Naive thymus-derived CD8-positive, alpha-beta T cell (primary cell): Measurements from ENCODE around the gene CENPP. TPM values are rescaled to one million over a fixed set of nuclear protein-coding genes. Genes with fewer than 3 reads are reported as not detected.
"Not testable (repeated sequence)": the region's sequence is repeated elsewhere in the genome, so short reads cannot be mapped to it uniquely, and the experiment has no call there.

ENCODE experiments used
- ATAC-seq, 2 donors: fragments of 150-1000 bp; cut with Tn5 transposase in 1 of 2; sonication (Bioruptor Pico), chemical (Tn5 transposase) in 1 of 2; 1 replicate in 1 of 2; 2 replicates in 1 of 2; pipeline ENCODE4 v1.10.0; 2021; ENCODE audit warnings: mild to moderate bottlenecking in 2 of 2, moderate library complexity in 2 of 2
- POLR2A ChIA-PET: fragments of 350-600 bp; sonication (Branson Sonifier 250); formaldehyde crosslinking; loops from one replicate; lab custom pipeline; 2021; ENCODE audit warnings: antibody characterized with exemption; lab: Charles Lee
- DNase-seq, 10 donors: peaks; one replicate each; pipeline versions ENCODE4 v3.0.0 to v3.0.0-alpha.2; 2020 to 2022
- H3K27ac Mint-ChIP-seq, 10 donors: one replicate each; pipeline ENCODE4 v1.8.0; 2020 to 2022; ENCODE audit warnings: mild to moderate bottlenecking in 10 of 10, mixed read lengths in 10 of 10, moderate library complexity in 4 of 10, inconsistent platforms in 1 of 10
- H3K27me3 Mint-ChIP-seq, 5 donors: one replicate each; pipeline ENCODE4 v1.8.0; 2021 to 2022; ENCODE audit warnings: mixed read lengths in 5 of 5
- H3K36me3 Mint-ChIP-seq, 3 donors: one replicate each; pipeline ENCODE4 v1.8.0; 2020 to 2022; ENCODE audit warnings: mixed read lengths in 3 of 3, mild to moderate bottlenecking in 2 of 3, inconsistent platforms in 1 of 3
- H3K4me1 Mint-ChIP-seq, 4 donors: one replicate each; pipeline ENCODE4 v1.8.0; 2021 to 2022; ENCODE audit warnings: mixed read lengths in 4 of 4
- H3K4me3 Mint-ChIP-seq, 10 donors: one replicate each; pipeline ENCODE4 v1.8.0; 2020 to 2022; ENCODE audit warnings: mild to moderate bottlenecking in 10 of 10, mixed read lengths in 10 of 10, moderate library complexity in 6 of 10, inconsistent platforms in 1 of 10
- H3K9me3 Mint-ChIP-seq, 9 donors: one replicate each; pipeline ENCODE4 v1.8.0; 2020 to 2022; ENCODE audit warnings: mixed read lengths in 9 of 9, mild to moderate bottlenecking in 3 of 9, inconsistent platforms in 1 of 9, moderate library complexity in 1 of 9
- polyA plus RNA-seq, 3 donors: library from polyadenylated mRNA; unstranded; fragments of 300-500 nt; fragmentation: Illumina TruSeq; gene quantifications; one replicate each; pipeline ENCODE4 v1.2.3, GENCODE V29; 2021
- total RNA-seq, 8 experiments: library from RNA in 2 of 8; stranded (reverse) in 2 of 8; gene quantifications; one replicate each; pipeline ENCODE4 v1.2.3 and lab custom pipeline; 2021 to 2026

The CENPP gene
- total and polyA plus RNA-seq, 5 experiments from 2014 or later = 2.4 to 5.2 (median 4.4) TPM

DNA sequence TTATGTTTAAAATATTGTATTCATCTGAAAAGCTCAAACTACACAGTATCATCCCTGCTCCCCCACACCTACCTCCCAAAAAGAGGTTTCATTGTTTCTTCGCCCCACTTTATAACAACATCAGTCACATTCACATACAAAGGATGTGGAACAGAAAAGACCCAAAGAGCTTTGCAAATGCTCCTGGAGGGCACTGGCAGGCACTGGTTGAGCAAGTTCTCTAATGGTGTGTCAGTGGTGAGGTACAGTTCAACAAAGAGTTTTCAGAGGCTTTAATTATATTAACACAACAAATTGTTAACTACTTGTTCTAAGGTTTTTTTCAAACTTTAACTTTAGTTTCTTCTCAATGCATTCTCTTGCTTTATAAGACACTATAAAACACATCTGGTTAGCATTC, 264.2 kb downstream of the CENPP start:
- H3K27me3 Mint-ChIP-seq = peaks cover 0 to 9% (median 0%) of the 10 kb centered on the region in 5 donors
- H3K36me3 Mint-ChIP-seq = peaks cover 2 to 5% (median 2%) of the 10 kb centered on the region in 3 donors
- no peak overlapping the region for H3K4me3 Mint-ChIP-seq
- no peak for DNase-seq
- H3K4me1 Mint-ChIP-seq = no peaks in the 10 kb centered on the region
- H3K9me3 Mint-ChIP-seq = peaks cover 0 to 11% (median 0%) of the 10 kb centered on the region in 9 donors
- no peak overlapping the region for H3K27ac Mint-ChIP-seq
- POLR2A ChIA-PET = no interaction called here
- ATAC-seq = no peak

DNA sequence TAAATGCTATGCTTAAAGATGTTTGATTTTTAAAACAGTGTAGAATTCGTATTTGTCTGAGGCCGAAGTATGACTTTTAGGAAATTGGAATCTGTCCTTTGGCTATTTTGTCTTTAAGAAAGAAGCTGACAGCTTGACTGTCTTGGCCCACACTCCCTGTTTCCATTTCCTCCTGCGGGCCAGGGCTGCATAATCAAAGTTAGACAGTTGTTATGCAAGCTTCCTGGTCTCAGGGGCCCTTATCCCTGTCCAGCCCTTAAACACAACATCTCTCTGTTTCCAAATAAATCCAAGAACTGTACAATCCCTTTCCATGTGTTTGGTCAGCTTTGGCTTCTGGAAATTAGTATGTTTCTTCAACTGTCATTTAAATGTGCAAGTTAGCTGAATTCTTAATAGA, 264.6 kb downstream of the CENPP start:
- POLR2A ChIA-PET = no interaction called here
- no peak for ATAC-seq
- no peaks in the 10 kb centered on the region for H3K4me1 Mint-ChIP-seq
- H3K4me3 Mint-ChIP-seq = no peak overlapping the region
- peaks cover 0 to 9% (median 0%) of the 10 kb centered on the region in 5 donors for H3K27me3 Mint-ChIP-seq
- H3K27ac Mint-ChIP-seq = no peak overlapping the region
- H3K9me3 Mint-ChIP-seq = peaks cover 0 to 9% (median 0%) of the 10 kb centered on the region in 9 donors
- DNase-seq = no peak
- peaks cover 0 to 4% (median 2%) of the 10 kb centered on the region in 3 donors for H3K36me3 Mint-ChIP-seq

DNA sequence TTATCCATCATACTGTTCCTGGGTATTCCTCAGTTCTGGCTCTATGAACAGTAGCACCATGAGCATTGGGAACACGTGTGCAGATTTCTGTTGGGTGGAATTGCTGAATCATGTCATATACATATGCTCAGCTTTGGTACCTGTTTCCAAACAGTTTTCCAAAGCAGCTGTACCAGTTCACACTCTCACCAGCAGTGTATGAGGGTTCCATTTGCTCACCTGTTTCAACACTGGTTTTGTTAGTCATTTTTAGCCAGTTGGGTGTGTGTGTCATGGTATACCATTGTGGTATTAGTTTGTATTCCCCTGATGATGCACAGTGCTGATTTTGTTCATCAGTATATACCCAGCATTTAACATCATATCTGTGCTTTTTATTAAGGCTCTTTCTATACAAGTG, 266.8 kb downstream of the CENPP start:
- Mint-ChIP-seq H3K4me3 (no peak overlapping the region), H3K27ac (no peak overlapping the region), H3K4me1 (peaks cover 0 to 2% (median 0%) of the 10 kb centered on the region in 4 donors), H3K9me3 (no peaks in the 10 kb centered on the region), H3K27me3 (no peaks in the 10 kb centered on the region), H3K36me3 (no peaks in the 10 kb centered on the region)
- DNase-seq (no peak), ATAC-seq (no peak)
- POLR2A ChIA-PET = no interaction called here

DNA sequence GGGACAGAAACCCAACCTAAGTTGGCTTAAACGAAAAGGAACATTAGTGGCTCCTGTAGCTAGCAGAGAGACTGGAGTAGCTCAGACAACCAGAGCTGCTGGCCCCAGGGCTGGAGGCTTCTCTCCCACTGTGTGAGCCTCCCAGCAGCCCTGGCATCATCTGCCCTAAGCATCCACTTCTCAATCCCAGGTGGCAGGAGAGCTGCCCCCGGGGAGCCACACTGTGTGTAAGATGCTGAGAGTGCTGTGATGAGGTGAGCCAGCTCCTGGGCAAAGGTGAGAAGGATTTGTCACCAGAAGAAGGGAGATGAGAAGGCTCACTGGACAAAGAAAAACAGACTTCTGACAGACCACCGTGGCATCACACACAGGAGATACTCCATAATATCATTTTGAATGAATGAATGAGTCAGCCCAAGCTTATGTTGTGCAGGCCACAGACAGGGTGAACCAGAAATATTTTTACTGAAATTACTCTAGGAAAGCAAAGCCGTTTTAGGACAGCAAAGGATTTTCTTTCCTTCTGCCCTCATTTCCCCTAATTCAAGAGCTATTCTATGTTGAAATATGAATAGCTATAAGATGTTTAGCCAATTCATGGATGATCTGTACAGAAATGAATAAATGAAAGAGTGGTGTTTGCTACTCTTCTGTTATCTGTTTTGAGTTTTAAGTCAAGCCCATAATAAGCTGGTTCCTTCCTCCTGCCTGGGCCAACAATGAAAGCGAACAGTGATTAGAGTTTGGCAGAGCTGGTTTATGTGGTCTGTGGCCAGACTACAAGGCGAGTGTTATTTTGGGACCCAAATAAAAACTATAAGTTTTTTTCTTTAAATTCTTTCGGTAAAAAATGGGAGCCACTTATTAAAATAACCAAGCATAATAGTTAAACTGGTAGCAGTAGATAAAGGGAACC, 267.5 kb downstream of the CENPP start:
- POLR2A ChIA-PET = no interaction called here
- no peaks in the 10 kb centered on the region for H3K9me3 Mint-ChIP-seq

DNA sequence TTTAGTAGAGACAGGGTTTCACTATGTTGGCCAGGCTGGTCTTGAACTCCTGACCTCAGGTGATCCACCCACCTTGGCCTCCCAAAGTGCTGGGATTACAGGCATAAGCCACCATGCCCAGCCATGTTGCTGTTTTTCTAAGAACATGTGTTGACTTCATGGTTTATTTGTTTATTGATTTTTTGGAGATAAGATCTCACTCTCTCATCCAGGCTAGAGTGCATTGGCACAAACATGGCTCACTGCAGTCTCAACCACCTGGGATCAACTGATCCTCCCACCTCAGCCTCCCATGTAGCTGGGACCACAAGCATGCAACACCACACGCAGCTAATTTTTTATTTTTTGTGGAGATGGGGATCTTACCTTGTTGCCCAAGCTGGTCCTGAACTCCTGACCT, 269.3 kb downstream of the CENPP start:
- H3K27ac Mint-ChIP-seq, H3K27me3 Mint-ChIP-seq, DNase-seq: not testable (repeated sequence)

More for the DNA sequence above, 267.5 kb downstream of the CENPP start:
- DNase-seq = no peak
- Mint-ChIP-seq H3K36me3 (no peaks in the 10 kb centered on the region), H3K27ac (no peak overlapping the region), H3K4me1 (peaks cover 0 to 2% (median 0%) of the 10 kb centered on the region in 4 donors), H3K4me3 (no peak overlapping the region), H3K27me3 (no peaks in the 10 kb centered on the region)
- ATAC-seq = no peak

DNA sequence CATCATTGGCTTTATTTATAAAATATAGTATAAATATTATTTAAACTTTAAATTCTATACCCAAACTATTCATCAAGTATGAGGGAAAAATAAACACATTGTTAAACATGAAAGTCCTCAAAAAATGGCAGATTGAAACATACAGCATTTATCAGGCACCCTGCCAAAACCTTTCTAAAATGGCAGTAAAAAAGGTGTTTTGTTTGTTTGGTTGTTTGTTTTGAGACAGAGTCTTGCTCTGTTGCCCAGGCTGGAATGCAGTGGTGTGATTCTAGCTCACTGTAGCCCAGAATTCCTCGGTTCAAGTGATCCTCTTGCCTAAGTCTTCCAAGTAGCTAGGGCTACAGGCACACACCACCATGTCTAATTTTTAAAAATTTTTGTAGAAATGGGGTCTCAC, 270.2 kb downstream of the CENPP start:
- H3K4me3 Mint-ChIP-seq = no peak overlapping the region
- DNase-seq = no peak
- H3K4me1 Mint-ChIP-seq = peaks cover 0 to 2% (median 0%) of the 10 kb centered on the region in 4 donors
- H3K27ac Mint-ChIP-seq = no peak overlapping the region
- no peaks in the 10 kb centered on the region for H3K36me3 Mint-ChIP-seq
- H3K27me3 Mint-ChIP-seq = no peaks in the 10 kb centered on the region
- no peak for ATAC-seq
- POLR2A ChIA-PET = no interaction called here
- no peaks in the 10 kb centered on the region for H3K9me3 Mint-ChIP-seq

More for the DNA sequence above, 269.3 kb downstream of the CENPP start:
- H3K9me3 Mint-ChIP-seq, H3K36me3 Mint-ChIP-seq, H3K4me1 Mint-ChIP-seq, H3K4me3 Mint-ChIP-seq, ATAC-seq, POLR2A ChIA-PET: not testable (repeated sequence)

DNA sequence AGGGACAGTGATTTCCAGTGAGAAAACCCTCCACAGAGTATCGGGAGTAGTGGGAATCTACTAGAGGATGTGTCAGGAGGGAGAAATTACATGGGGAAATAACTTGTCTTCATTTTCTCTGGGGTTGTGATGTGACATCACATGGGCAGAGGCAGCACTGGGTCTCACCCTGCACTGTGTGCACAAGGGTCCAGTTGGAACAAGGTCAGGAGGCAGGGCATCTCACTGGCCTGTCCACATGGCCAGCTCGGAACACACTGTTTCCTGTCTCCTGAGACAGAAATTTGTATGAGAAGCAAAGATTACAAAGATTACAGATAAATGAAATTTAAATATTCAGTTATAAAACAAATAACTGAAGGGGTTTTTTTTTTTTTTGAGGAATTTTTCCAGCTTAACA, 272.6 kb downstream of the CENPP start:
- Mint-ChIP-seq H3K27me3 (no peaks in the 10 kb centered on the region), H3K4me1 (peaks cover 0 to 2% (median 0%) of the 10 kb centered on the region in 4 donors), H3K4me3 (no peak overlapping the region), H3K9me3 (peaks cover 0 to 17% (median under 1%) of the 10 kb centered on the region in 9 donors), H3K27ac (no peak overlapping the region), H3K36me3 (peaks cover 0 to 3% (median 0%) of the 10 kb centered on the region in 3 donors)
- no peak for DNase-seq
- no peak for ATAC-seq
- POLR2A ChIA-PET = no interaction called here

DNA sequence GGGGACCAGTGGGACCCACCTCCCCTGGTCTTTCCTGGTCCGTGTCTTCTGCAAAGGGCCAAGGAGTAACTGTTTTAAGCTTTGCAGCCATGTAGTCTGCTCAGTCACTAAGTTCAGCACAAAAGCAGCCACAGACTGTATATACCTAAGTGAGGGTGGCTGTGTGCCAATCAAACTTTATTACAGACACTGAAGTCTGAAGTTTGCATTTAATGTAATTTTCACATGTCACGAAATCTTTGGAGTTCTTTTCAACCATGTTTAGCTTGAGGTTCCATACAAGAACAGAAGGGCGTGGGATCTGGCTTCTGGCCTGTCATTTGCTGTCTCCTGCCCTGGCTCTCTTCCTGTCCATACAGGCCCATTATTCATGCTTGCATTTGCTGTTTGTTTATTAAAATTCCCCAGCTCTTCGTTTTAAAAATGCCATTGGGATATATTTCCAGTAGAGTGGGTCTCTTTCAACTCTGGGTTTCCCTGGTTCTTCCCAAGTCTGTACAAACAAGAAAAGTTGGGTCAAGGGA, 274.2 kb downstream of the CENPP start:
- H3K4me1 Mint-ChIP-seq = peaks cover 0 to 3% (median 1%) of the 10 kb centered on the region in 4 donors
- no peak overlapping the region for H3K4me3 Mint-ChIP-seq
- POLR2A ChIA-PET = no interaction called here
- H3K9me3 Mint-ChIP-seq = peaks cover 0 to 26% (median 9%) of the 10 kb centered on the region in 9 donors
- no peak for DNase-seq
- no peaks in the 10 kb centered on the region for H3K27me3 Mint-ChIP-seq
- peaks cover 0 to 9% (median 0%) of the 10 kb centered on the region in 3 donors for H3K36me3 Mint-ChIP-seq
- no peak overlapping the region for H3K27ac Mint-ChIP-seq
- ATAC-seq = no peak

DNA sequence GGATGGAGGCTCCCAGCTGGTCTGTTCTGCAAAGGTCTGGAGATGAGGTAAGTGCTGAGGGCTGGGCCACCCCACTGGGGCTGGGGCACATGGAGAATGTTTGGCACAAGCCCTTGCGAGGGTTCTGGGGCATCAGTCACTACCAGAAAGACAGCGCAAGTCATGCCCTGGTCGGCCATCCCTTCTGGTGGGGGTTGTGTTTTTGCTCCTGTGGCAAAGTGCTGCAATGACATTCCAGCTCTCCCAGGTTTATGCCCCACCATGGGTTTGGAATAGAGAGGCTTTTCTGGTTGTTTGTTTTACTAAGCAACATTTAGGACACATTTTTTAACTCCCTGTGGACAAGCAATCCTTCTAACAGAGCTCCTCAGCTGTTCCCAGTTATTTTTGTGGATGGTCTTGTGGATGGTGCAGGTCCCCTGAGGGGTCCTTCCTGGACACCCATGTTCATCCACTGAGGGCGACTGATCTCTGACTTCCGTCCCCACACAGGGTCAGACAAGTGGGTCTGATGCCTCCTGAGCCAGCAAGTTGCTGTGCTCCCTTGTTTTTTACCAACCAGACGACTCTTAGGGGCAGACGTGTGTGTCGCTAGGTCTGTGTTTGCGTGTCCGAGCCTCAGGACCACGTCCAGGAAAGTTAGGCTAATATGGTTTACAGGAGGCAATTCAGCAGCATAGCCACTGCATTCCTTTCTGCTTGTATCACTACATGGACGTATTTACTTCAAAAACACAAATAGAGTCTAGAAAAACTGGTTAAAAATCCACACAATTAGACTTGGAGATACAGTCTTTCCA, 274.9 kb downstream of the CENPP start:
- DNase-seq (no peak), ATAC-seq (no peak)
- Mint-ChIP-seq H3K9me3 (peaks cover 0 to 32% (median 12%) of the 10 kb centered on the region in 9 donors), H3K27ac (no peak overlapping the region), H3K27me3 (no peaks in the 10 kb centered on the region), H3K36me3 (peaks cover 0 to 9% (median 0%) of the 10 kb centered on the region in 3 donors), H3K4me3 (no peak overlapping the region), H3K4me1 (peaks cover 0 to 3% (median 1%) of the 10 kb centered on the region in 4 donors)
- POLR2A ChIA-PET = no interaction called here

DNA sequence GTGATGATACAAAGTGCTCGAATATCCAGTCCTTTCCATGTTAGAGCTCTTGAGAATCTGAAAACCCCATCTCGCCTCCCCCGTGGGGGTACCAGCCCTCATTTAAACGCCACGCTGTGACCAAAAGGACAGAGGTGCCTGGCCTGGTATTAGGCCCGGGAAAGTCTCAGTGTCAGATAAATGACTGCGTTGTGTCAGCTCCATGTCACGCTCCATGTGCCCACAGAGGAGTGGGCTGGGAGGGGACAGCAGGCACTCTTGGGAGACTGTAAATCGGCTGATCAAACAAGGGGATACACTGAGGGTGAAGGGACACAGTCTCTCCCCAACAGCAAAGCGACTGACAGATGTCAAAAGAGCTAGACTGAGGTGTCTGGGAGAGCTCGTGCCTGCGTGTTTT, 275.7 kb downstream of the CENPP start:
- Mint-ChIP-seq H3K27ac (no peak overlapping the region), H3K9me3 (peaks cover 0 to 32% (median 12%) of the 10 kb centered on the region in 9 donors), H3K36me3 (peaks cover 0 to 9% (median 0%) of the 10 kb centered on the region in 3 donors), H3K27me3 (no peaks in the 10 kb centered on the region), H3K4me1 (peaks cover 0 to 3% (median 1%) of the 10 kb centered on the region in 4 donors), H3K4me3 (no peak overlapping the region)
- ATAC-seq = no peak
- no peak for DNase-seq
- POLR2A ChIA-PET = no interaction called here

DNA sequence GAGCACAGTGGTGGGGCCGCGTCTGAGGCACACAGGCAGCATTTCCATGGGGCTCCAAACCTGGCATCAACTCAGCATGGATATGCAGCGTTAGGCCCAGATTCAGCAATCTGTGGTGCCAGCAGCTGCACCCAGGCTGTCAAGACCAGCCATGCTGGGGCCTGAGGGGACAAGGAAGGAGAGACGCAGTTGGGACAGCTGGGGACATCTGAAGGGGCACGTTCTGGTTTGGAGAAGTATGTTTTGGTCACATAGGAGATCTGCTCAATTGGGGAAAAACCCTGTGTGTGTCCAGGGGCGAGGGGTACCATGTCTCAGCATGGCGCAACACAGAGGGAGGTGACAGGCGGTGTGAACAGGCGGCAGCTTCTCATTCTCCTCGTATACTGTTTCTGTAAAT, 276.7 kb downstream of the CENPP start:
- POLR2A ChIA-PET = no interaction called here
- H3K27ac Mint-ChIP-seq = peak overlapping the region in 1 of 10 donors; percentile 51
- H3K36me3 Mint-ChIP-seq = peaks cover 0 to 9% (median 0%) of the 10 kb centered on the region in 3 donors
- peaks cover 0 to 3% (median 0%) of the 10 kb centered on the region in 4 donors for H3K4me1 Mint-ChIP-seq
- no peak overlapping the region for H3K4me3 Mint-ChIP-seq
- H3K9me3 Mint-ChIP-seq = peaks cover 0 to 32% (median 12%) of the 10 kb centered on the region in 9 donors
- no peak for DNase-seq
- ATAC-seq = no peak
- no peaks in the 10 kb centered on the region for H3K27me3 Mint-ChIP-seq

DNA sequence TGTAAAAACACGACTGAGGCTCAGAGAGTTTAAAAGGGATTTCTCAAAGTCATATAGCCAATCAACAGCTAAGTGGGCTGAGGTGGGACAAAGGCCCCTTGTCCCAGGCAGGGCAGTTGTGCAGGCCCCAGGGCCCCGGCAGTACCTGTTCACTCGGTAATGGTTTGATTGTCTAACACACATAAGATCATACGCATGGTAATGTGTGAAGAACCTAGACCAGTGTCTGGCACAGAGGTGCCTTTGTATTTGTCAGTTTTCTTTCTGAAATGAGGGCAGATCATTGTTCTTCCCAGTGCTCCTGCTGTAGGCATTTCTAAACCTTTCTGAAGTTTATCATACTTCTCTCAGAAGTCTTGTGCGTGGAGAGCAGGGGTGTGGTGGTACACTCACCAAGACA, 277.3 kb downstream of the CENPP start:
- Mint-ChIP-seq H3K27ac (no peak overlapping the region), H3K4me1 (peaks cover 0 to 3% (median 0%) of the 10 kb centered on the region in 4 donors), H3K36me3 (peaks cover 0 to 9% (median 0%) of the 10 kb centered on the region in 3 donors), H3K9me3 (peaks cover 0 to 32% (median 12%) of the 10 kb centered on the region in 9 donors), H3K4me3 (no peak overlapping the region), H3K27me3 (no peaks in the 10 kb centered on the region)
- DNase-seq (no peak), ATAC-seq (no peak)
- POLR2A ChIA-PET = no interaction called here
